C4-2B (cell line): ENCODE measurements around the gene CLPTM1.
"Not testable (repeated sequence)": the region's sequence is repeated elsewhere in the genome, so short reads cannot be mapped to it uniquely, and the experiment has no call there.

ENCODE experiments used
- H3K27ac ChIP-seq: fragments of 450-650 bp; 2 replicates; pipeline ENCODE4 v1.5.1; 2017
- CTCF ChIP-seq: fragments of 450-650 bp; conservative IDR thresholded peaks from 2 replicates; pipeline ENCODE4 v1.5.1; 2017; ENCODE audit warnings: mild to moderate bottlenecking
- ZFX ChIP-seq: fragments of 450-650 bp; IDR thresholded peaks from 2 replicates; pipeline ENCODE4 v1.6.1; 2017

The CLPTM1 gene

GRCh38 chr19:44954649-44955504, at the start of gene CLPTM1:
CLPTM1 (plus strand) TSS chr19:44955380; CDS start chr19:44955396, 16 bp downstream.
- TF ChIP-seq ZFX (no peak), CTCF (no peak)
- H3K27ac ChIP-seq: peak within 1 kb of the TSS; percentile 96

- TF ChIP-seq ZFX (no peak), CTCF (no peak)
- H3K27ac ChIP-seq: no peak within 1 kb of the TSS
These were observed 49.6 kb upstream of the CLPTM1 start, which contains the start of gene APOE for GRCh38 chr19:44905437-44906160. APOE (plus strand) TSS chr19:44905796; CDS start chr19:44906625, 829 bp downstream.

- TF ChIP-seq ZFX: no peak
- TF ChIP-seq CTCF: no peak
These were observed 47.6 kb upstream of the CLPTM1 start for GRCh38 chr19:44907613-44908012.

GRCh38 chr19:44908074-44908835, 46.9 kb upstream of the CLPTM1 start:
- no peak overlapping the region for H3K27ac ChIP-seq
- TF ChIP-seq ZFX: no peak
- TF ChIP-seq CTCF: no peak

More at GRCh38 chr19:44907613-44908012, 47.6 kb upstream of the CLPTM1 start:
- H3K27ac ChIP-seq: no peak overlapping the region

- TF ChIP-seq CTCF: no peak
- no peak for TF ChIP-seq ZFX
- no peak overlapping the region for H3K27ac ChIP-seq
These were observed 46.3 kb upstream of the CLPTM1 start for GRCh38 chr19:44908836-44909261.

GRCh38 chr19:44909775-44910174, 45.4 kb upstream of the CLPTM1 start:
- H3K27ac ChIP-seq: no peak overlapping the region
- TF ChIP-seq CTCF (no peak), ZFX (no peak)

GRCh38 chr19:44911896-44912295, 43.3 kb upstream of the CLPTM1 start:
- H3K27ac ChIP-seq: not testable (repeated sequence)
